T follicular helper cell (primary cell): ENCODE measurements around the gene TNP2.

Experiments
- DNase-seq: peaks from one replicate; pipeline ENCODE4 v3.0.0-alpha.2; 2020; ENCODE audit warnings: low read depth

The TNP2 gene

DNA sequence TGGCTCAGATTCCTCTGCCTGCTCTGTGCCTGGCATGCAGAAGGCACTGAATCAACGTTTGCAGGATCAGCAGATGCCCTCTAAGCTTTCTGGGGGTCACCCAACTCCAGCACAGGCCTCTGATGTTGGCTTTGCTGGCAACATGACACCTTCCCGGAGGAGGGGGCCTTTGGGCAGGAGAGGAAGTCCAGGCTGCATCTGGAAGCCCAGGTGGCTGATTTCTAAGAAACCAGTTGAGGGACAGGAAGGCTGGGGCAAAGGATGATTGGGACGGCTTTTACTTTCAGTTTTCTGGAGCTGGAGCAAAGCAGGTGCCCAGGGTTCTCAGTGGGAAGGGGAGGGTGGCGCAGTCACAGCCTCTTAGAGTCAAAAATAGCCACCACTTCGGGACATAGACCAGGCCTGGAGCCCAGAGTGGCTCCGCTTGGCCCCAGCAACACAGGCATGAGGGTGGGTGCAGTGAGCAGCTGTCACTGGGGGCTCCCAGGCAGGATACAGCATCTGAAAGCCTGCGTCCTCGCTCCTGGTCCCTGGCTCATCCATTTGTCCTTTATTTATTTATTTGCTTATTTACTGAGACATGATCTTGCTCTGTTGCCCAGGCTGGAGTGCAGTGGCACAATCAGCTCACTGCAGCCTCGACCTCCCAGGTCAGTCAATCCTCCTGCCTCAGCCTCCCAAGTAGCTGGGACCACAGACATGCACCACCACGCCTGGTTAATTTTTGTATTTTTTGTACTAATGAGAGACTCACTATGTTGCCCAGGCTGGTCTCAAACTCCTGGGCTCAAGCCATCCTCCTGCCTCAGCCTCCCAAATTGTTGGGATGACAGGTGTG is 28.3 kb downstream of the TNP2 start:
- no peak for DNase-seq

DNA sequence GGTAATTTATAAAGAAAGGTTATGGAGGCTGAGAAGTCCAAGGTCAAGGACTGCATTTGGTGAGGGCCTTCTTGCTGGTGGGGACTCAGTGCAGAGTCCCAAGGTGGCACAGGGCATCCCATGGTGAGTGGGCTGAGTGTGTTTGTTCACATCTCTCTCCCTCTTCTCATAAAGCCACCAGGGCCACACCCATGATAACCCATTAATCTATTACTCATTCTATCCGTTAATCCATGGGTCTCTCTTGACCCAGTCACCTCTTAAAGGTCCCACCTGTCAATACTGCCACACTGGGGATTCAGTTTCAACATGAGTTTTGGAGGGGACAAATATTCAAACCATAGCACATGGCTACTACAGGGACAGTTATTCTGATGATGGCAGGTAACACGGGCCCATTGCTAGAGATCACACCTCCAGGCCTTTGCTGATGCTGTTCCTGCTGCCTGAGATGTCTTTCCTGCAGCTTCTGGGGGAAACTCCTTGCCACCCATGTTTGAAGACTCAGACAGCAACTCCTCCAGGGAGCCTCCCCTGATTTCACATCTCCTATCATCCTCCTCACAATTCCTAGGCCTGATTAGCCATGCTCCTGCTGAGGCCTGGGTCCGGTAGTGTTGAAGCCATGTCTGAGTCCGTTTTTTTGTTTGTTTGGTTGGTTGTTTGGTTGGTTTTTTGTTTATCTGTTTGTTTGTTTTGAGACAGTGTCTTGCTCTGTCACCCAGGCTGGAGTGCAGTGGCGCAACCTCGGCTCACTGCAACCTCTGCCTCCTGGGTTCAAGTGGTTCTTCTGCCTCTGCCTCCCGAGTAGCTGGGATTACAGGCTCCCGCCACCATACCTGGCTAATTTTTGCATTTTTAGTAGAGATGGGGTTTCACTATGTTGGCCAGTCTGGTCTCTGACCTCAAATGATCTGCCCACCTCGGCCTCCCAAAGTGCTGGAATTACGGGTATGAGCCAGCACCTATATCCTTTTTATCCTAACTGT is 29.2 kb downstream of the TNP2 start:
- no peak for DNase-seq

DNA sequence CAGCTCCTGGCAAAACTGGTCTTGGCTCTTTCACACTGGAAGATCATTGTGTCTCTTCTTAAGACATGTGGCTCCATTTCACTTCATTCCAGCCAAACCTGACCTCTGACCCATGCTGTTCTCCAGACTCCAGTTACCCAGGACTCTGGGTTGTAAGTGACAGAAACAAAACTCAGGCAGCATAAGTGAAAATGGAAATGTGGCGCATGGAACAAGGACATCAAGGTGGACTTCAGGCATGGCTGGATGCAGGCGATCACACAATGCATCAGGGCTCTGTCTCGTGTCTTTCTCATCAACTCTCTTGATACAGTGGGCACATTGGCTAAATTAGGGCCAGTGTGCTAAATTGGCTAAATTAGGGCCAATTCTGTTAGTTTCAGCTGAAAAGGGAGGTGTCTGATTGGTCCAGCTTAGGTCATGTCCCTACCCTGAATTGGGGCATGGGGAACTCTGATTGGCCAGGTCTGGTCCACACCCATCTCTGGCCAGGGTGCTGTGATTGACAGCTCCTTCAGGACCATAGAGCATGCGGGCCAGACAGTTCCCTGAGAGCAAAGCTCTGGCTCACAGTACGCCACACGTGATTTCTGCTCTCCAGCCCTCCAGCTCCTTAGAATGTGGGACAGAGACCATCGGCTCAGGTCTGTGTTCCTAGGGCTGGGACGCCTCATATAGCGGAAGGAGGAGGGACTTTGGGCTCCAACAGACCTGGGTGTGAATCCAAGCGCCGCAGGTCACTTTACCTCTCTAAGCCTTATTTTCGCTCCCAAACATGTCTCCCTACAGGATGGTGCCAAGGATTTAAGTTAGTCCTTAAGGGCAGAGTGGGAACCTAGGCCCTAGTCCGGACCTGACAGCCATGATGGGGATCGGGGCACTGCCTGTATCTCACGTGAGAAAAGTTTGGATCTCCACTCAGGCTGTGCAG is 30.6 kb downstream of the TNP2 start:
- DNase-seq = no peak

DNA sequence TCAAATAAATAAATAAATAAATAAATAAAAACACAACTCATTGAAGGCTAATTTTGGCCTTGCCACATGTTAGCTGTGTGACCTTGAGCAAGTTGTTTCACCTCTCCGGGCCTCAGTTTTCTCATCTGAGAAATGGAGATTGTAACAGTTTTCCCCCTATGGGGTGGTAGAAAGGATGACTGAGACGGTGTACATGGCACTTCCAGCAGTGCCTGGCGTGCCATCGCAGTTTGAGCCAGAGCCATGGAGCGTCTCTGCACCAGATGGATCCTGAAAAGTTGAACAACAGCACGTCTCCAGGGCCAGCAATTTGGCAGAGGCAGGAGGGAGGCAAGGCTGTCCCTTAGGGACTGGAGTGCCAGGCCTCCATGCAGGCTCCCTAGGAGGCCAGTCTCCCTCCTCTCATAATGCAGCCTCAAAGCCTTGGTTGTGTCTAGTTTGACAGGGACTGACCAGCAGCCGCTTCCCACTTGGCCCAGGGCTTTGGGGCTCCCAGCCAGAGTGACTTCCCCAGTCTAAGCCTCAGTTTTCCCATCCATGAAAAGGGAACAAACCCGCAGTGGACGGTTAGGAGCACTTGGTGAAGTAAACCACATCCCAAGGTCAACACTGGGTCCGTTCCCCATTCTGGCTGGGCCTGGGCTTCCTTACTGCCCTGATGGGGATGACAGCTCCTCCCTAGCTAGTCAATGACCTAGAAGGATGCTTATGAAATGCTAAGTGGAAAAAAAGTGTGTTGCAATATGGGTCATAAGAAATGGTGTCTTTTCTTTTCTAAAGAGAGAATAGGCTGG is 32.5 kb downstream of the TNP2 start:
- DNase-seq = no peak

DNA sequence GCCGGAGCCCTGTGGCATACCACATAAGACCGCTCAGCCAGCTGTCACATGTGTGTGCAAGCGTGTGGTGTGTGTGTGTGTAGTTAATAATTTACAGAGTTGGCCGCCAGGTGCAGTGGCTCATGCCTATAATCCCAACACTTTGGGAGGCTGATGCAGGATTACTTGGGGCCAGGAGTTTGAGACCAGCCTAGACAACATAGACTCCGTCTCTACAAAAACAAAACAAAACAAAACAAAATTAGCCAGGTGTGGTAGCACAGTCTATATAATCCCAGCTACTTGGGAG is 33.5 kb downstream of the TNP2 start:
- no peak for DNase-seq

DNA sequence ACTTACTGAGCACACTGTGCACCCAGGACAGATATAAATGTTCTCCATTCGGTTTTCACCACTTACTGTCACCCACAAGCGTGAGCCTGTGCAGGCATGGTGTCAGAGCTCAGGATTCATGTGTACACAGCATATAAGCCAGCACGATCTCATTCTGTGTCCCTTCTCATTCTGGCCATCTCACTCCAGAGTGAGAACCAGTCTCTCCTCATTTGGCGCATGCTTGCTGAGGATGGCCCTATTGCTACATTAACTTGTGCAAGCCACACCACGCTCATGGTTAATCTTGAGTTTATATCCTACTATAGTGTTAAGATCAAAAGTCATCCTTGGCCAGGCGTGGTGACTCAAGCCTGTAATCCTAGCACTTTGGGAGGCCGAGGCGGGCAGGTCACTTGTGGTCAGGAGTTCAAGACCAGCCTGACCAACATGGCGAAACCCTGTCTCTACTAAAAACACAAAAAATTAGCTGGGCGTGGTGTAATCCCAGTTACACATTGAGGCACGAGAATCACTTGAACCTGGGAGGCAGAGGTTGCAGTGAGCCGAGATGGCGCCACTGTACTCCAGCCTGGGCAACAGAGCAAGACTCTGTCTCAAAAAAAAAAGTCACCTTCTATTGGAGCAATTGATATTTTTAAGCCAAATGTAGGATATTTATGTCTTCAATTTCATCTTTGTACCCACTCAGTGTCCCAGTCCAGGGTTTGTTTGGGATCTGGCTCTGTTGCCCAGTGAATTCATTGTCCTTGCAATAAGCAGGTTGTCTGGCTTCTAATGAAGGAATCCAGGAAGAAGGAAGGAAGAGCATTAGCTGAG is 34.0 kb downstream of the TNP2 start:
- DNase-seq = no peak

DNA sequence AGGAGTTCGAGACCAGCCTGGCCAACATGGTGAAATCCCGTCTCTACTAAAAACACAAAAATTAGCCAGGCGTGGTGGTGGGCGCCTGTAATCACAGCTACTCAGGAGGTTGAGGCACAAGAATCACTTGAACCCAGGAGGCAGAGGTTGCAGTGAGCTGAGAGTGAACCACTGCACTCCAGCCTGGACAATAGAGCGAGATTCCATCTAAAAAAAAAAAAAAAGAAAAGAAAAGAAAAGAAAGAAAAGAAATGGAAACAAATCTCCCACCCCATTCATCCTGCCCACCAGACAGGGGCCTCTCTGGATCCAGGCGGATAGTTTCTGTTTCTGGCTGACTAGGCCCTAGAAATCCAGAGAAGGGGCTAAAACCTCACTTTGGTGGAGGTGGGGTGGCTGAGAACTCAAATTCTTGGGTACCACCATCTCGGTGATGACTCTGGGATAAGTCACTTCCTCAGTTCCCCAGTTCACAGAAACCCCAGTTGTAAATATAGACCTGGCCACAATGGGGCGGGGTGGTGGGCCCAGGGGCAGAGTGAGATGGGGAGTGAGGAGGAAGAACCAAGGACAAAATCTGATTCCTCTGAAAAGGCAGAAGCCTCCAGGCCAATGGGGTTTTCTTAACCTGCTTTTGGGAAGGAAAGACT is 35.3 kb downstream of the TNP2 start:
- DNase-seq = no peak

DNA sequence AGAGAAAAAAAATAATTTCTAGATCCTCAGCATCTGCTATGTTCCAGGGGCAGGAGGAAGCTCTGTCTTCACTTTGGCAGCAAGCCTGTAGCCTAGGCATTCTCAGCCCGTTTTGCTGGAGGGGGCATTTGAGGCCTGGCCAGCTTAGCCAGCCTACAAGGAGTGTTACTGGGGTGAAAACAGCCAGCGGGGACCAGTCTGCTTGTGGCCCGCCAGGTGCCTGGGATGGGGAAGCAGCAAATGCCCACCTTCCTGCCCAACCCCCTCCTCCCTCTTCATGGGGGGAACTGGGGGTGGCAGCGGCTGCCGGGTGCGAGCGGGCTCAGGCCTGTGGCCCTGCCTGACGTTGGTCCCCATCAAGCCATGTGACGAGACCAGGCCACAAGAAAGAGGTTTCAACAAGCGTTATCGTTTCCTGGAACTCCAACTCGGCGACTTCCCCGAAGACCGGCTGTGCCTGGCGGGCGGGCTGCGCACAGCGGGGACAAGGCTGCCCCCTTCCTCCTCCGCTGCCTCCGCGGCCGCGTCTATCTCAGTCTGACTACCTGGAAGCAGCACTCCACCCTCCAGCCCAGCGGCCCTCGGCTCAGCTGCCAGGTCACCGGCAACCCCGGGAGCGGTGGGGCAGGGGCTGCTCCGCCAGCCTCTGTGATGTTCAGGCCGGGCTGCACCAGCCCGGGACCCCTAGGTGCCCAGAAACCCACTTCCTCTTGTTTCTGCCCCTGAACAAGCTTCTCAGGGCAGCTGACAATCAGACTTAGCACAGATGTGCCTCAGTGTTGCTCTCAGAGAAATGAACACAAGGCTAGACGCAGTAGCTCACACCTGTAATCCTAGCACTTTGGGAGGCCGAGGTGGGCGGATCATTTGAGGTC is 36.0 kb downstream of the TNP2 start:
- DNase-seq = peak; percentile 68

DNA sequence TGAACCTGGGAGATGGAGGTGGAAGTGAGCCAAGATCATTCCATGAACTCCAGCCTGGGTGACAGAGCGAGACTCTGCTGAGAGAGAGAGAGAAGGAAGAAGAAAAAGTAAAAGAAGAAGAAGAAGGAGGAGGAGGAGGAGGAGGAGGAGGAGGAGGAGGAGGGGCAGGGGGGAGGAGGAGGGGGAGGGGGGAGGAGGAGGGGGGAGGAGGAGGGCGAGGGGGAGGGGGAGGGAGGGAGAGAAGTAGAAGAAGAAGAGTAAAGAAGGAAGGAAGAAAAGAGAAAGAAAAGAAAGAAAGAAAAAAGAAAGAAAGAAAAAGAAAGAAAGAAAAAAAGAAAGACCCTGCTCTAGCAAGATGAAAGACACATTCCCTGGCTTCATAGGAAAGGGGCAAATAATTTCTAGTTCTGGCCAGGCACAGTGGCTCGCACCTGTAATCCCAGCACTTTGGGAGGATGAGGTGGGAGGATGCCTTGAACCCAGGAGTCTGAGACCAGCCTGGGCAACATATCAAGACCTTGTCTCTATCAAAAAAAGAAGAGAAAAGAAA is 36.7 kb downstream of the TNP2 start:
- no peak for DNase-seq

DNA sequence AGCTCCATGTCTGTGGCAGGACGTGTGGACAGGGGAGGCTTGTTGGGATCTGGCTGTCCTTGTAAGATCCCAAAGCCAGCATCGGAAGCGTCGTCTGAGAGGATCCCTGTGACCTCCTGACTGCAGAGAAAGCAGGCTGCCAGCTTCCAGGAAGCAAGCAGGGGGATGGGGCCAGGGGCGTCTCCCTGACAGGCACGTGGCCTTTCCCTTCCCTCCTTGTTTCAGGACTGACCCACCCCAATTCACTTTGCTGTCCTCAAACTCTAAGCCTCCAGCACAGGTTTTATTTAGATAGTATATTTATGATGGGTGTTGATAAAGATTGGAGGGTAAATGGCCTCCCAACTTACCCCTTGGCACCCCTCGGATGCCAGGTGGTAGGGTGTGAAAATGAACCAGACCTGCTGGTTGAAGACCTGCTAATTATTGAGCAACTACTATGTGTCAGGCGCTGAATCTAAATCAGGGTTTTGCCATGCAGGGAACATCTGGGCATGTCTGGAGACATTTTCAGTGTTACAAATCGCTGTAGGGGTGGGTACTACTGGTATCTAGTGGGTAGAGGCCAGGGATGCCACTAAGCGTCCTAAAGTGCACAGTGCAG is 37.7 kb downstream of the TNP2 start:
- no peak for DNase-seq

DNA sequence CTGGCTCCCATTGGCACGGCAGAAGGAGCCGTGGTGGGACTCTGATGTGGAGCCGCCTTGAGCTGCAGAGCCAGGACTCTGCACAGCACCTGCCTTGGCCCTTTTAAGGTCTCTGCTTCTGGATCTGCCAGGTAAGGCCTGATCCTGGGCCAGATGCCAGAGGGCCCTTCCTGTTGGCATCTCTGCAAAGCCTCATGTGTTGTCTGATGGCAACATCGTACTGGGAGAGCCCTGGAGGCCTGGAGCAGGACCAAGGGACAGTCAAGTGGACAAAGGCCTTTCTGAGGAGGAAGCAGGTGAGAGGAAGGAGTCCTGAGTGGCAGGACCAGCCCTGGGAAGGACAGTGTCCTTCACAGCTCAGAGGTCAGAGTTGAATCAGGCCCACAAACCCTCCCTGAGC is 39.2 kb downstream of the TNP2 start:
- no peak for DNase-seq

DNA sequence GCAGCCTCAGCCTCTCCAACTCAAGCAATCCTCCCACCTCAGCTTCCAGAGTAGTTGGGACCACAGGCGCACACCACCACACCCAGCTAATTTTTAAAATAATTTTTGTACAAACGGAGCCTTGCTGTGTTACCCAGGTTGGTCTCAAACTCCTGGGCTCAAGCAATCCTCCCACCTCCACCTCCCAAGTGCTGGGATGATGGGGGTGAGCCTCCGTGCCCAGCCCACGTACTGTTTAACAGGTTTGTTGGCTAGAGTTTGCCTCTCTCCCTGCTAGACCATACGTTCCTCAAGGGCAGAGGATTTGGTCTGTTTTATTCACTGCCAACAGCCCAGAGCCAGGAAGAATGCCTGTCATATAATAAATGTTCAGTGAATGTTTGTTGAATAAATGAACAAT is 39.7 kb downstream of the TNP2 start:
- no peak for DNase-seq

DNA sequence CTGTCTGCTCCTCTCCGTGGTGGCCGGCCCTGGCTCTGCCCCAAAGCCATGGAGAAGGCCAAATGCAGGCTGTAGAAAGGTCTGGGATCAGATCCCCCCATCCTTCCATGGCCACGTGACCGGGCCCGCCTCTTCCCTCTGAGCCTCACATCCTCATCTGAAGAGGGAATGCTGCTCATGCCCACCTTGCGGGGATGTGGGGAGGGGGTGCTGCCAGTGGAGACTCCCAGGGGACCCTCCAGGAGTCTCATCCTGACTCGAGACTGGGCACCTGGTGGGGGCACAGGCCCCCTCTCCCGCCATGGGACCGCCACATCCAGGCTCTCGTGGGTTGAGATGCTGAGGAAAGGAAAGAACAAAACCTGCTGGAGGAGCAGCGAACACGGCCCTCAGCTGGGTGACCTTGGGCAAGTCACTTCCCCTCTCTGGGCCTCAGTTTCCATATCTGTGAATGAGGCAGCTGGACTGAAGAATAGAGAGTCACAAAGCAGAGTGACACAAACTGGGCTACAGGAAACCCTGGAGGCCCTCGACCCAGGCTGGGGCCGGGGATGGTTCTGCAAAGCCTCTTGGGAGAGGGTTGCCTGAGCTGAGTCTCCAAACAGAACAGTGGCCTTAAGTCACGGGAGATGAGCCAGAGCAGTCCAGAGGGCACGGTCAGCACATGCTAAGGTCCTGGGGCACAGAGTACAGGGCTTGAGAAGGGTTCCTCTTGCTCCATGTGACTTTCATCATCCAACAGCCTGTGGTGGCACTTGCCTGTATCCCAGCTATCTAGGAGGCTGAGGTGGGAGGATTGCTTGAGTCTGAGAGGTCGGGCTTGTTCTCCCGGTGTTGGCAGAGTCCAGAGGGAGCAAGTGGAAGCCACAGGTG is 43.2 kb downstream of the TNP2 start:
- DNase-seq = no peak

DNA sequence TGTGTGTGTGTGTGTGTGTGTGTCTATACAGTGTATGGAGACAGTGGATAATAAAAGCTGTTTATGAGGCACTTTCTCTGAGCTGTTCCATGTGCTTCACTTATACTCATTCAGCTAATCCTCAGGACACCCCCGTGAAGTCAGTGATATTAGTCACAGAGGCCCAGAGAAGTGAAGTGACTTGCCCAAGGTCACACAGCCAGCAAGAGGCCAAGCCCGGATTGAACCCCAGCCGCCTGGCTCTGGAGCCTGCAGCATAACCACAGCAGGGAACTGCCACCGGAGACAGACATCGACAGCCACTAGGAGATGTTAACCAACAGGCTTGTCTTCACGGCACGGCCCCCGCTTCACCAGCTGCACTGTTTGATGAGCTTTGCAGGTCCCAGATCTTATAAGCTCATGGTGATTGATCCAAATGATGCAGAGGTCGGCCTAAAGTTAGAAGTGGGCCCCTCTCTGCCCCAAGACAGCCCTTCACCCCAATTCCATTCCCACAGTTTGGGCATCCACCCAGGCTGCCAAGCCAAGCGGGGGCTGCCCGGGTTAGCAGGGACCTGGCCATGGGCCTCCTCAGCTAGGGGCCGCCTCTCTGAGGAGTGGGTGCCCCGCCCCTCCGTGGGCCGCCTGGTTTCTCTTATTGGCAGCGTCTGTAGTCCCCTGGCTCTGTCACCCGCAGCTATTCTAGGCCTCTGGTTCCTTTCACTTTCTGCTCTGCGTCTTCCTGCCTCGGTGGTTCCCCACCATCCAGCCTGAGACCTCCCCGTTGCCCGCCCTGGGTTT is 44.0 kb downstream of the TNP2 start:
- DNase-seq = peak; percentile 40

DNA sequence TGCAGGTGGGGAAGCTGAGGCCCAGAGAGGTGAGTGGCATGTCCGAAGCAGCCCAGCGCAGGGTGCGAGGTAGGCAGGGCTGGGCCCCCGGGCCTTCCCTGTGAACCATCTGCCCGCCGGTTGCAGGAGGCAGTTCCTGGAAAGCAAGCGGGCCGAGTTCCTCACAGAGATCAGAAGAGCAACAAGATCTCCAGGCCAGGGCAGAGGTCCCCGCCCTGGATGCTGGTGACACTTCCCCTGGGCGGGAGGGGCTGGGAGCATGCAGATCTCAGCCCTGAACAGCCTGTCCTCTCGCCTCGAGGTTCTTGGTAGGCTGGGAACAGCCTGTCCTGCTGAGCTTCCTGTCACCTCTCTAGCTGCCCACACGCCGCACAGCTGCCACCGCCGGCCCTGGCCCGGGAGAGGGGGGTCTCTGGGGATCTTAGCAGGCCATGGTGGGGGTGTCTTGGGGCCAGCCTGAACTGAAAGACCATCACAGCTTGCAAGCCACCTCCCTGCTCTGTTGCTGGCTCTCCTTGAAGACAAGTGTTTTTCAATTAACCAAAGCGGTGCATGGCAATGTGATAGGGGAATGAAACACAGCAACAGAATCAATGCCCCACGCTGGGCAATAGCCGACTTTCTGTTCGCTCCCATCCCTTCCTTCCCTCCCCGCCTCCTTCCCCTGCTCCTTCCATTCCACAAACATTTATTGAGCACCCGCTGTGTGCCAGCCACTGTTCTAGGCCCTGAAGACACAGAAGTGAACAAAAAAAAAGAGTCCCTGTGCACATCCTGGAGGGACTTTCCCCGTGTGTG is 44.8 kb downstream of the TNP2 start:
- peak; percentile 18 for DNase-seq
